Sigmoid colon (tissue), 7 donors: Measurements from ENCODE around the gene SMG9. TPM values are rescaled to one million over a fixed set of nuclear protein-coding genes. Genes with fewer than 3 reads are reported as not detected.
"Not testable (repeated sequence)": the region's sequence is repeated elsewhere in the genome, so short reads cannot be mapped to it uniquely, and the experiment has no call there.

ENCODE experiments used
- DNase-seq: peaks from one replicate; pipeline ENCODE4 v3.0.0-alpha.2; 2019
- H3K27ac ChIP-seq, 4 donors: fragments of 200-600 bp; sonication (generic); one replicate each; pipeline ENCODE4 v1.5.1; 2016 to 2019; ENCODE audit warnings: mild to moderate bottlenecking in 1 of 4
- H3K27me3 ChIP-seq, 3 donors: fragments of 200-600 bp; sonication (generic); one replicate each; pipeline ENCODE4 v1.5.1; 2019; ENCODE audit warnings: mild to moderate bottlenecking in 1 of 3
- H3K36me3 ChIP-seq, 4 donors: fragments of 200-600 bp; sonication (generic); one replicate each; pipeline ENCODE4 v1.5.1; 2016 to 2019
- H3K4me1 ChIP-seq, 4 donors: fragments of 200-600 bp; sonication (generic); one replicate each; pipeline ENCODE4 v1.5.1; 2017 to 2019
- H3K4me3 ChIP-seq, 4 donors: fragments of 200-600 bp; sonication (generic); one replicate each; pipeline ENCODE4 v1.5.1; 2017 to 2019; ENCODE audit warnings: mild to moderate bottlenecking in 2 of 4, moderate library complexity in 1 of 4
- H3K9me3 ChIP-seq, 4 donors: fragments of 200-600 bp in 3 of 4; sonication (generic) in 3 of 4; one replicate each; pipeline versions ENCODE4 v1.5.1 to v1.6.1; 2013 to 2019
- EP300 ChIP-seq, 4 donors: sonication (generic); formaldehyde crosslinking; IDR thresholded peaks; one replicate each; pipeline ENCODE4 v1.6.1; 2017; ENCODE audit warnings: antibody characterized with exemption in 4 of 4
- POLR2A ChIP-seq, 2 donors: fragments of 450-650 bp; IDR thresholded peaks; one replicate each; pipeline ENCODE4 v1.6.1; 2016; ENCODE audit warnings: antibody characterized with exemption in 2 of 2, mild to moderate bottlenecking in 2 of 2, moderate library complexity in 2 of 2
- POLR2AphosphoS5 ChIP-seq, 4 donors: sonication (generic); formaldehyde crosslinking; IDR thresholded peaks; one replicate each; pipeline ENCODE4 v1.6.1; 2017; ENCODE audit warnings: antibody characterized with exemption in 4 of 4
- WGBS, 2 donors: extraction: QIAGEN DNeasy Blood & Tissue Kit; methylation state at CpG; one replicate each; pipeline ENCODE4 v1.1.7; 2013; 5-methylcytosine and 5-hydroxymethylcytosine counted together
- intact Hi-C: fragments of 100-400 bp; cut with DNase I; formaldehyde crosslinking; loops from one replicate; pipeline ENCODE4 v1.15.1; 2023
- polyA plus RNA-seq, 3 donors: library from polyadenylated mRNA; stranded (reverse); fragments of 200-250 nt; gene quantifications; one replicate each; pipeline ENCODE4 v1.2.3, GENCODE V29; 2013
- total RNA-seq, 4 donors: library from RNA; depleted of rRNA; stranded (reverse); fragments of >200 nt; gene quantifications; one replicate each; pipeline ENCODE4 v1.1.0, GENCODE V29; 2016
- TF ChIP-seq, protein P1 (sequence below), 4 experiments: fragments of 450-650 bp in 3 of 4; fragments of 200-600 bp in 1 of 4; IDR thresholded peaks; one replicate each; pipeline ENCODE4 v1.5.1; 2016 to 2019; ENCODE audit warnings: antibody characterized with exemption in 4 of 4, mild to moderate bottlenecking in 3 of 4, moderate library complexity in 2 of 4
- donor health status: healthy with polysubstance abuse.
- donor health status: Bipolar disorder and iron deficiency.
- donor health status: healthy.

SMG9 gene
- total and polyA plus RNA-seq, 7 donors: 5.6 to 36.5 (median 12.5) TPM

DNA sequence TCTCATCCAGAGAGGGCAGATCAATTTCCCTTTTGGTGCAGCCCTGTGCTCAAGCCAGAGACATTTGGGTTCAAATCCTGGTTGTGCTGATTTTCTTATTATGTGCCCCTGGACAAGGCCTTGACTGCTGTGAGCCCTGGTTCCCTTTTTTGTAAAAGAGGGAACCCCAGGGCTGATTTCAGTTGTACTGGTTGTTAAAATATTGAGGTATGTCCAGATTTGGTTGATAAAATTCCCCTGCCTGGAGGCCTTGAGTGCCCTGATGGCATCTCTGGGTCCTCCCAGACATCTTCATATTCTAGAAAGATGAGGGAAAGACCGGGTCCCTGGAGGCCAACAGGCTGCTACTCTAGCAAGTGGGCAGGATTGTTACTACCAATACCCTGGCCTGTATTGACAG, 70.4 kb downstream of the SMG9 start:
- WGBS, 2 donors: 79 to 89% methylated on average over 1 of the region's 1 CpG
- no peaks in the 10 kb centered on the region for H3K4me1 ChIP-seq
- H3K9me3 ChIP-seq: no peaks in the 10 kb centered on the region
- H3K27me3 ChIP-seq: no peaks in the 10 kb centered on the region
- intact Hi-C loops: no loop called here
- H3K4me3 ChIP-seq: no peak overlapping the region
- H3K36me3 ChIP-seq: no peaks in the 10 kb centered on the region
- no peak overlapping the region for H3K27ac ChIP-seq
- no peak for DNase-seq
- TF ChIP-seq EP300 (IDR thresholded peaks at IDR 0.05) (no peak), POLR2AphosphoS5 (IDR thresholded peaks at IDR 0.05) (no peak), POLR2A (IDR thresholded peaks at IDR 0.05) (no peak)
- TF ChIP-seq, protein P1, sequence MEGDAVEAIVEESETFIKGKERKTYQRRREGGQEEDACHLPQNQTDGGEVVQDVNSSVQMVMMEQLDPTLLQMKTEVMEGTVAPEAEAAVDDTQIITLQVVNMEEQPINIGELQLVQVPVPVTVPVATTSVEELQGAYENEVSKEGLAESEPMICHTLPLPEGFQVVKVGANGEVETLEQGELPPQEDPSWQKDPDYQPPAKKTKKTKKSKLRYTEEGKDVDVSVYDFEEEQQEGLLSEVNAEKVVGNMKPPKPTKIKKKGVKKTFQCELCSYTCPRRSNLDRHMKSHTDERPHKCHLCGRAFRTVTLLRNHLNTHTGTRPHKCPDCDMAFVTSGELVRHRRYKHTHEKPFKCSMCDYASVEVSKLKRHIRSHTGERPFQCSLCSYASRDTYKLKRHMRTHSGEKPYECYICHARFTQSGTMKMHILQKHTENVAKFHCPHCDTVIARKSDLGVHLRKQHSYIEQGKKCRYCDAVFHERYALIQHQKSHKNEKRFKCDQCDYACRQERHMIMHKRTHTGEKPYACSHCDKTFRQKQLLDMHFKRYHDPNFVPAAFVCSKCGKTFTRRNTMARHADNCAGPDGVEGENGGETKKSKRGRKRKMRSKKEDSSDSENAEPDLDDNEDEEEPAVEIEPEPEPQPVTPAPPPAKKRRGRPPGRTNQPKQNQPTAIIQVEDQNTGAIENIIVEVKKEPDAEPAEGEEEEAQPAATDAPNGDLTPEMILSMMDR (IDR thresholded peaks at IDR 0.05): no peak

DNA sequence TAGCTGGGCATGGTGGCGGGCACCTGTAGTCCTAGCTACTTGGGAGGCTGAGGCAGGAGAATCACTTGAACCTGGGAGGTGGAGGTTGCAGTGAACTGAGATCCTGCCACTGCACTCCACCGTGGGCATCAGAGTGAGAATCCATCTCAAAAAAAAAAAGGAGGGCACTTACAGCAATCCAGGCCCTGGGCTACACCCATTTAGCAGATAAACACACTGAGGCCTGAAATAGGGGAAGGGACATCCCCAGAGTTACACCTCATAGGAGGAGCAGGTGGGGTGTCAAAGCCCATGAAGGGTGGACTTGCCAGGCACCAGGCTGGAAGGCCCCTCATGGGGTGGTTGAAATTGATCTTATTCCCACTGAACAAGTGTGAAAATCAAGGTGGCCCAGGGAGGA, 70.9 kb downstream of the SMG9 start:
- Histone ChIP-seq H3K27me3 (no peaks in the 10 kb centered on the region), H3K9me3 (no peaks in the 10 kb centered on the region), H3K27ac (no peak overlapping the region), H3K36me3 (no peaks in the 10 kb centered on the region), H3K4me3 (no peak overlapping the region), H3K4me1 (no peaks in the 10 kb centered on the region)
- WGBS, 2 donors: 40 to 71% methylated on average over 2 of the region's 2 CpGs
- intact Hi-C loops: no loop called here
- DNase-seq: no peak
- TF ChIP-seq POLR2A (IDR thresholded peaks at IDR 0.05): no peak
- TF ChIP-seq, protein P1 (IDR thresholded peaks at IDR 0.05): no peak
- TF ChIP-seq EP300 (IDR thresholded peaks at IDR 0.05): no peak
- TF ChIP-seq POLR2AphosphoS5 (IDR thresholded peaks at IDR 0.05): no peak

DNA sequence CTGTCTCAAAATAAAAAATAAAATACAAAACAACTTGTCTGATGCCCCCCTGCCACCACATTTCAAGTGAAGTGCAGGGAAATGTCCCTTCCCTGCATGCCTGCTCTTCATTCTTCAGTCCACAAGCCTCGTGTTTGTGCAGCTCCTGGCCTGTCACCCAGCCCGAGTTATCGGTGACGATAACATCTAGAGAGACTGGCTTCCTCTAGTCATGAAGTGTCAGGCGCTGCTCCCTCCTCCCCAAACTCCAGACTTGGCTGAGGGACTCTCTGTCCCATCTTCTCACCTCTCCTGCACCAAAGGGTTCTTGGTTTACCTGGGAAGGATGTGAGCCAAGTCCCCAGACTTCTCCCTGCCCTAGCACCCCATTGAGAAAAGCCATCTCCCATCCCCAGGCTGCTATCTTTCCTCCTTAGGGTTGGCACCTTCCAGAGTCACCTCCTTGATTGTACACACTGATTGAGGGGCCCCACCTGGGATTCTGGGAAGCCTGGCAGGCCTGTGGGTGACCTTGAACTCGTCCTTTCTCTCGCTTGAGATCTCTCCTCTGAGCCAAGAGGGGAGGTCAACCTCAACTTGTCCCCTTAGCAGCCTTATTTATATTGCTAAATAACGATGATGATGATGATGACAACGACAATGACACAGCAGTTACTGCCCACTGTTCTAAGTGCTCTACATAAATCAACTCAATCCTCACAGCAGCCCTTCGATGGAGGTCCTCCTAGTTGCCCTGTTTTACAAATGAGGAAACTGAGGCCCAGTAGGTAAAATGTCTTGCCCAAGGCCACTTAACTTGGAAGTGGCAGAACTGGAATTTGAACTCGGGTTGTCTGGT, 71.7 kb downstream of the SMG9 start:
- no peaks in the 10 kb centered on the region for H3K27me3 ChIP-seq
- no peak for DNase-seq
- intact Hi-C loops: no loop called here
- no peaks in the 10 kb centered on the region for H3K4me1 ChIP-seq
- H3K36me3 ChIP-seq: no peaks in the 10 kb centered on the region
- no peak for TF ChIP-seq POLR2AphosphoS5 (IDR thresholded peaks at IDR 0.05)
- TF ChIP-seq, protein P1 (IDR thresholded peaks at IDR 0.05): no peak
- TF ChIP-seq EP300 (IDR thresholded peaks at IDR 0.05): no peak
- TF ChIP-seq POLR2A (IDR thresholded peaks at IDR 0.05): no peak
- no peak overlapping the region for H3K27ac ChIP-seq
- WGBS, 2 donors: 78 to 80% methylated on average over 11 of the region's 11 CpGs
- no peaks in the 10 kb centered on the region for H3K9me3 ChIP-seq
- H3K4me3 ChIP-seq: no peak overlapping the region

DNA sequence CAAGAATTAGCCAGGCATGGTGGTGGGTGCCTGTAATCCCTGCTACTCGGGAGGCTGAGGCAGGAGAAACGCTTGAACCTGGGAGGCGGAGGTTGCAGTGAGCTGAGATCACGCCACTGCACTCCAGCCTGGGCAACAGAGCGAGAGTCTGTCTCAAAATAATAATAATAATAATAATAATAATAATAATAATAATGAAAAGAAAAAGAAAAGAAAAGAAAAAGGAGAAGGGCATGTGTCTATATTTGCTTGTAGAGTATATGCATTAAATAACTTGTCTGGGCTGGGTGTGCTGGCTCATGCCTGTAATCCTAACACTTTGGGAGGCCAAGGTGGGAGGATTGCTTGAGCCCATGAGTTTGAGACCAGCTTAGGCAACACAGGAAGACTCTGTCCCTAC, 72.5 kb downstream of the SMG9 start:
- intact Hi-C loops, H3K27ac ChIP-seq, DNase-seq, H3K9me3 ChIP-seq, H3K27me3 ChIP-seq, H3K36me3 ChIP-seq, H3K4me3 ChIP-seq, H3K4me1 ChIP-seq: not testable (repeated sequence)
- 89 to 96% methylated on average over 5 of the region's 5 CpGs for WGBS, 2 donors

DNA sequence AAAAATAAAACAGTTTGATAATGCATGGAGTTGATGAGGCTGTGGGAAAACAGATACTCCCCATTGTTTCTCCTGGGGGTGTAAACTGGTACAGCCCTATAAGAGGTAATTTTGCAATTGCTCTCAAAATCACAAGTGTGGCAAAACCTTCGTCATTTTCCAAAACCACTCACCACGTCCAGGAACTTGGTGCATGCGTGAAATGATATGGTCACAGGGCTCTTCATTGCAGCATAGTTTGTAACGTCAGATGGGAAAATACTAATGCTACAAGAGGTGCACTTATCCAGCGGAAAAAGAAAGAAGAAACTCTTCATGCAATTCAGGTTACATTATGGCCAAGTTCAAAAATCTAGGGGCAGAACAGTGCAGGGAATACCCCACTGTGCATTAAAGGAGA, 72.9 kb downstream of the SMG9 start:
- intact Hi-C loops: no loop called here
- Histone ChIP-seq H3K27me3 (no peaks in the 10 kb centered on the region), H3K9me3 (no peaks in the 10 kb centered on the region), H3K4me1 (no peaks in the 10 kb centered on the region), H3K36me3 (no peaks in the 10 kb centered on the region), H3K4me3 (no peak overlapping the region), H3K27ac (no peak overlapping the region)
- TF ChIP-seq POLR2AphosphoS5 (IDR thresholded peaks at IDR 0.05) (no peak), POLR2A (IDR thresholded peaks at IDR 0.05) (no peak), EP300 (IDR thresholded peaks at IDR 0.05) (no peak)
- TF ChIP-seq, protein P1 (IDR thresholded peaks at IDR 0.05): no peak
- WGBS, 2 donors: 84 to 88% methylated on average over 5 of the region's 5 CpGs
- no peak for DNase-seq
